Measurements from ENCODE around the gene TFF1. TPM values are rescaled to one million over a fixed set of nuclear protein-coding genes. Genes with fewer than 3 reads are reported as not detected.

The TFF1 gene
- total and polyA plus RNA-seq, 2 experiments from 2014 or later = not detected

GRCh38 chr21:42316891-42317290 lies 49.4 kb downstream of the TFF1 start:
- Histone ChIP-seq H3K4me3 (no peak overlapping the region), H3K9me3 (ENCODE audit: low read depth) (no peaks in the 10 kb centered on the region), H3K4me1 (ENCODE audit: low read depth) (no peaks in the 10 kb centered on the region), H3K27me3 (no peaks in the 10 kb centered on the region), H3K27ac (no peak overlapping the region), H3K36me3 (no peaks in the 10 kb centered on the region)
- DNase-seq (ENCODE audit: low read depth in 1 of 2, low spot score in 1 of 2) = no peak
- TF ChIP-seq CTCF (IDR thresholded peaks at IDR 0.05; ENCODE audit: low read depth, low read length) = no peak

- H3K9me3 ChIP-seq (ENCODE audit: low read depth) = no peaks in the 10 kb centered on the region
- no peaks in the 10 kb centered on the region for H3K36me3 ChIP-seq
- H3K27ac ChIP-seq = no peak within 1 kb of the TSS
- TF ChIP-seq CTCF (IDR thresholded peaks at IDR 0.05; ENCODE audit: low read depth, low read length) = no peak
- H3K4me3 ChIP-seq = no peak within 1 kb of the TSS
- no peaks in the 10 kb centered on the region for H3K27me3 ChIP-seq
- DNase-seq (ENCODE audit: low read depth in 1 of 2, low spot score in 1 of 2) = no peak
- no peaks in the 10 kb centered on the region for H3K4me1 ChIP-seq (ENCODE audit: low read depth)
Observed at GRCh38 chr21:42315296-42315891, 50.9 kb downstream of the TFF1 start, which contains the start of gene TFF3. TSS of gene TFF3 (minus strand) at chr21:42315409. CDS start at chr21:42315374, 35 bp downstream.

GRCh38 chr21:42314616-42315295 lies 51.6 kb downstream of the TFF1 start:
- no peak overlapping the region for H3K27ac ChIP-seq
- no peaks in the 10 kb centered on the region for H3K36me3 ChIP-seq
- H3K9me3 ChIP-seq (ENCODE audit: low read depth) = no peaks in the 10 kb centered on the region
- no peak for DNase-seq (ENCODE audit: low read depth in 1 of 2, low spot score in 1 of 2)
- H3K27me3 ChIP-seq = no peaks in the 10 kb centered on the region
- no peak overlapping the region for H3K4me3 ChIP-seq
- no peak for TF ChIP-seq CTCF (IDR thresholded peaks at IDR 0.05; ENCODE audit: low read depth, low read length)
- H3K4me1 ChIP-seq (ENCODE audit: low read depth) = no peaks in the 10 kb centered on the region

GRCh38 chr21:42313501-42313969 lies 52.8 kb downstream of the TFF1 start:
- peak in 1 of 2 donors; percentile 20 for DNase-seq (ENCODE audit: low read depth in 1 of 2, low spot score in 1 of 2)
- no peak for TF ChIP-seq CTCF (IDR thresholded peaks at IDR 0.05; ENCODE audit: low read depth, low read length)
- Histone ChIP-seq H3K27me3 (no peaks in the 10 kb centered on the region), H3K36me3 (no peaks in the 10 kb centered on the region), H3K4me3 (no peak overlapping the region), H3K27ac (no peak overlapping the region), H3K9me3 (ENCODE audit: low read depth) (no peaks in the 10 kb centered on the region), H3K4me1 (ENCODE audit: low read depth) (no peaks in the 10 kb centered on the region)

GRCh38 chr21:42312626-42313104 lies 53.7 kb downstream of the TFF1 start:
- Histone ChIP-seq H3K36me3 (no peaks in the 10 kb centered on the region), H3K4me3 (no peak overlapping the region), H3K4me1 (ENCODE audit: low read depth) (no peaks in the 10 kb centered on the region), H3K9me3 (ENCODE audit: low read depth) (no peaks in the 10 kb centered on the region), H3K27ac (no peak overlapping the region), H3K27me3 (no peaks in the 10 kb centered on the region)
- TF ChIP-seq CTCF (IDR thresholded peaks at IDR 0.05; ENCODE audit: low read depth, low read length) = no peak
- no peak for DNase-seq (ENCODE audit: low read depth in 1 of 2, low spot score in 1 of 2)

Other genes starting within 250 kb of the TFF1 start
- 4.9 and 5.4 TPM in 2 replicates for gene ABCG1, start 147.4 kb downstream of the TFF1 start, total RNA-seq
- gene ABCG1, start 147.4 kb downstream of the TFF1 start, polyA plus RNA-seq = 2.6 and 4.0 TPM in 2 replicates
- gene TFF3, start 51.1 kb downstream of the TFF1 start, total RNA-seq = not detected in 2 replicates
- 0.38 TPM in 1 of 2 replicates, not detected in the other for gene TFF3, start 51.1 kb downstream of the TFF1 start, polyA plus RNA-seq
- not detected in 2 replicates for gene TFF2, start 15.5 kb downstream of the TFF1 start, total RNA-seq
- not detected in 2 replicates for gene TFF2, start 15.5 kb downstream of the TFF1 start, polyA plus RNA-seq
- 0.25 TPM in 1 of 2 replicates, not detected in the other for gene TMPRSS3, start 29.5 kb upstream of the TFF1 start, total RNA-seq
- not detected in 2 replicates for gene TMPRSS3, start 29.5 kb upstream of the TFF1 start, polyA plus RNA-seq
- not detected in 2 replicates for gene UBASH3A, start 37.4 kb upstream of the TFF1 start, total RNA-seq
- not detected in 2 replicates for gene UBASH3A, start 37.4 kb upstream of the TFF1 start, polyA plus RNA-seq
- gene RSPH1, start 129.7 kb upstream of the TFF1 start, total RNA-seq = 0.06 TPM in 1 of 2 replicates, not detected in the other
- gene RSPH1, start 129.7 kb upstream of the TFF1 start, polyA plus RNA-seq = 0.43 and 1.6 TPM in 2 replicates
- gene SLC37A1, start 147.3 kb upstream of the TFF1 start, total RNA-seq = 5.3 and 8.4 TPM in 2 replicates
- 3.5 and 6.0 TPM in 2 replicates for gene SLC37A1, start 147.3 kb upstream of the TFF1 start, polyA plus RNA-seq